Measurements from ENCODE around the gene UBE2F. TPM values are rescaled to one million over a fixed set of nuclear protein-coding genes. Genes with fewer than 3 reads are reported as not detected.

Gene UBE2F
- total RNA-seq, 1 donor: 81.6 TPM

DNA sequence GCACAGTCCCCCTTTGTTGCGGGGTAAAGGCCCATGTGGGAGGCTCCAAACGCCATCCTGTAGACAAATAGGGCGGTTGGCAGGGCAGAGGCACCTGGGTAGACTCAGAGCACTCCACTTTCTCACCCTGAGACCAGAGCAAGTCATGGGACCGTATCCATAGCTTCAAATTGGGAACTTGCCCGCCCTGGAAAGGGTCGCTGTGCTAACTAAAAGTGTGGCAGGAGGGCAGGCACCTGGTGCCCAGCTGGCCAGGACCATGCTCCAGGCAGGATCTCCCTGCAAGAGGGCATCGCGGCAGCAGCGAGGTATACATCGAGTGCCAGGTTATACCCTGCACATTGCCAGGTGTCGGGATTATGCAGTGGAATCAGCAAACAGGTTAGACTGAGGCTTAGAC, 73.2 kb downstream of the UBE2F start:
- no peak overlapping the region for H3K4me3 ChIP-seq (ENCODE audit: low read depth, low read length)
- no peak for DNase-seq (ENCODE audit: low read depth)
- TF ChIP-seq, protein P1, sequence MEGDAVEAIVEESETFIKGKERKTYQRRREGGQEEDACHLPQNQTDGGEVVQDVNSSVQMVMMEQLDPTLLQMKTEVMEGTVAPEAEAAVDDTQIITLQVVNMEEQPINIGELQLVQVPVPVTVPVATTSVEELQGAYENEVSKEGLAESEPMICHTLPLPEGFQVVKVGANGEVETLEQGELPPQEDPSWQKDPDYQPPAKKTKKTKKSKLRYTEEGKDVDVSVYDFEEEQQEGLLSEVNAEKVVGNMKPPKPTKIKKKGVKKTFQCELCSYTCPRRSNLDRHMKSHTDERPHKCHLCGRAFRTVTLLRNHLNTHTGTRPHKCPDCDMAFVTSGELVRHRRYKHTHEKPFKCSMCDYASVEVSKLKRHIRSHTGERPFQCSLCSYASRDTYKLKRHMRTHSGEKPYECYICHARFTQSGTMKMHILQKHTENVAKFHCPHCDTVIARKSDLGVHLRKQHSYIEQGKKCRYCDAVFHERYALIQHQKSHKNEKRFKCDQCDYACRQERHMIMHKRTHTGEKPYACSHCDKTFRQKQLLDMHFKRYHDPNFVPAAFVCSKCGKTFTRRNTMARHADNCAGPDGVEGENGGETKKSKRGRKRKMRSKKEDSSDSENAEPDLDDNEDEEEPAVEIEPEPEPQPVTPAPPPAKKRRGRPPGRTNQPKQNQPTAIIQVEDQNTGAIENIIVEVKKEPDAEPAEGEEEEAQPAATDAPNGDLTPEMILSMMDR (IDR thresholded peaks at IDR 0.05; ENCODE audit: insufficient read depth, low read depth, low read length): no peak

DNA sequence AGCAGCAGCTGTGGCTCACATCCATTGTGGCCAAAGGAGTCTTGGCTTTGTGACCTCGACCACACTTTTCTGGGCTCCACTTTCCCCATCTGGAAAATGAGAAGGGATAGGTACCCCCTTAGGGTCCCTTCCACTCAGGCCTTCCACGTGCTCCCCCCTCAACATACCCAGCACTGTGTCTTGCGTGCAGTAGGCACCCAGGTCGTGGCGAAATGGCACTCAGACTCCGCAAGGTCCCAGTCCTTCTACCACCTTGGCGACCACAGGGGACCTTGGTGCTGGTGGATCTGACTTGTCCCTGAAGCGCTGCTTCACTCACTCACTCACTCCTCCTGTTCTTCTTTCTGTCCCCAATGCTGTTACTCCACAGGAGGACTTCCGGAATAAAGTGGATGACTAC, 74.1 kb downstream of the UBE2F start:
- DNase-seq (ENCODE audit: low read depth): no peak
- TF ChIP-seq, protein P1 (IDR thresholded peaks at IDR 0.05; ENCODE audit: insufficient read depth, low read depth, low read length): no peak
- no peak overlapping the region for H3K4me3 ChIP-seq (ENCODE audit: low read depth, low read length)

DNA sequence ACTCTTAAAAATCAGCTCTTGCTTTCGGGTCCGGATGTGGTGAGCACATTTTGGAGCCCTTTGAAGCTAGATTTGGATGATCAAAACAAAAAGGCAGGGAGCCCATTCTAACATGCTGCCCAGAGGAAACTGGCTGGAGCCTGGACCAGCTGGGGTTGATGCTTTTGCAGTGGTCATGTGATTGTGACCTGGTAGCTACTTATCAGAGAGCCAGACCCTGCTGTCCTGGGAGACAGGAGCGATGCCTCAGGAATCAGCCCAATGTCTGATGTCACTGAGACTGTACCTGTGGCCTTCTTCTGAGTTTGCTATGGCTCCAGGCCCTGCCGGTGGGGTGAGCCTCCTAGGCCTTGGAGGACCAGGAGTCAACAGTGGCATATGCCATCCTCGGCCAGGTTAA, 75.3 kb downstream of the UBE2F start:
- TF ChIP-seq, protein P1 (IDR thresholded peaks at IDR 0.05; ENCODE audit: insufficient read depth, low read depth, low read length): no peak
- no peak for DNase-seq (ENCODE audit: low read depth)
- H3K4me3 ChIP-seq (ENCODE audit: low read depth, low read length): no peak overlapping the region

DNA sequence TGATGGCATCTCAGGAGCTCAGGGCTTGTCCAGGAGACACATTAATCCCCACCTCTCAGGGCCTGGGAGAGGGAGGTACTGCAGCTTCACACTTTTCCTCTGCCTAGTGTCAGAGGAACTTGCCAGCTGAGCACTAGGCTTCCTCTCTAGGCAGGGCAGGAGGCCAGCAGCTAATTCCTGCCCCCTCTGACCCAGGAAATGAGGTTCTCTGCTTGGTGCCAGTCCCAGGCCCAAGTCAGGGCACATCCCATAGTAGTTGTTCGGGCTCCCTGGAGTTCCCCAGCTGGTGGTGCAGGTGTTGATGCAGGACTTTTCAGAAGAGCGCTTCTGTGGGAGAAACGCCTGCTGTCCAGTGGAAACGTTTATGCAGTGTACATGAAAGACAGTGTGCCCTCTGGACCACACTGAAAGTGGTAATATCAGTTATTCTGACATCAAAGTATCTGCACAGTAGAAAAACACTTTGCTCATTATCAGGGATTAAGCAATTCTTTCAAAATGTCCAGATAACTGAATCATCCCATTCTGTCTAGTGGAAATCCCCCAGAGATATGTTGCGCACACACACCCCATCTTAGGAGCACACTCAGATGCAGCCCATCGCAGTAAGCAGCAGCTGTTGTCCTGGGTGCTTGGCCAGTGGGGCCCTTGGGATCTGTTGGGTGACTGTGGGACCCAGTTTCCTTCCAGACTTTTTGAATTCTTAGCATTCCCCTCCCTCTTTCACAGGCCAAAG, 76.2 kb downstream of the UBE2F start:
- no peak overlapping the region for H3K4me3 ChIP-seq (ENCODE audit: low read depth, low read length)
- peak; percentile 7 for DNase-seq (ENCODE audit: low read depth)
- TF ChIP-seq, protein P1 (IDR thresholded peaks at IDR 0.05; ENCODE audit: insufficient read depth, low read depth, low read length): no peak

DNA sequence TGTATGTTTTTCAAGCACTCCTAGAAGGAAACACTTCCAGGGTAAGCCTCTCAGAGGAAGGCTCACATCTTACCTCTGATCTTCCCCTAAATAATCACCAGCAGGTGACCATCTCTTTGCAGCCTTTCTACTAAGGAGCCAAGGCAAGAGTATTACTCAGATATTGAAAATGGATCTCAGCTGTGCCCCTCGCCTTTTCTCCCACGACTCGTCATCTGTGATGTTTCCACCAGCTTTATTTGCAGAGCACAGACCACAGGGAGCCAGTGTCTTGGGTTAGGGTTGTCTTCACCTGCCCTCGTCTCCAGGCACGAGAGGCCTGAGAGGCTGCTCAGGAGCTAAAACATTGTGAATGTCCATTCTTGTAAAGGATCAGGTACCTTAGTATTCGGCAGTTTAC, 77.0 kb downstream of the UBE2F start:
- TF ChIP-seq, protein P1 (IDR thresholded peaks at IDR 0.05; ENCODE audit: insufficient read depth, low read depth, low read length): no peak
- no peak overlapping the region for H3K4me3 ChIP-seq (ENCODE audit: low read depth, low read length)
- no peak for DNase-seq (ENCODE audit: low read depth)

DNA sequence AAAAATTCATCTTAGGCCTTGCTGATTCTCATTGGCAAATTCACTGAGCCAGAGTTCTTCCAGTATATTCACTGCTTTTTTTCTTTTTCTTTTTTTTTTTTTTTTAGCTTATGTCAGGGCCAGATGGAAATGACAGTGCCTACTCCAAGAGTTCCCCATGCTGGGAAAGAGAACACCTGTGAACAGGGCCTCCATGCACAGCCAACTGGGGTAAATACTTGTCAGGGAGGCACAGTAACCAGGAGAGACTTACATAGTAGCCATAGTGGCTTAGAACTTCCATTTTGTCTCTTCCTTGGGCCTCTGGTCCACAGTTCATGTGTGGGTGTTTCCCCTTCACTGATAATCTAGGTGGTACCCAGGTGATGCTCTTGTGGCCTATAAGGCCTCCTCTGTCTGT, 78.8 kb downstream of the UBE2F start:
- TF ChIP-seq, protein P1 (IDR thresholded peaks at IDR 0.05; ENCODE audit: insufficient read depth, low read depth, low read length): no peak
- no peak overlapping the region for H3K4me3 ChIP-seq (ENCODE audit: low read depth, low read length)
- no peak for DNase-seq (ENCODE audit: low read depth)
